Activated CD4-positive, alpha-beta T cell treated with anti-CD3 and anti-CD28 coated beads for 4 hours (primary cell): ENCODE data around the gene RACK1.
A peak's percentile ranks its signal among the peaks of the same experiment; 100 is the strongest.

Experiments
- DNase-seq, 2 donors: peaks; one replicate each; pipeline ENCODE4 v3.0.0-alpha.2; 2020

Gene RACK1

DNA sequence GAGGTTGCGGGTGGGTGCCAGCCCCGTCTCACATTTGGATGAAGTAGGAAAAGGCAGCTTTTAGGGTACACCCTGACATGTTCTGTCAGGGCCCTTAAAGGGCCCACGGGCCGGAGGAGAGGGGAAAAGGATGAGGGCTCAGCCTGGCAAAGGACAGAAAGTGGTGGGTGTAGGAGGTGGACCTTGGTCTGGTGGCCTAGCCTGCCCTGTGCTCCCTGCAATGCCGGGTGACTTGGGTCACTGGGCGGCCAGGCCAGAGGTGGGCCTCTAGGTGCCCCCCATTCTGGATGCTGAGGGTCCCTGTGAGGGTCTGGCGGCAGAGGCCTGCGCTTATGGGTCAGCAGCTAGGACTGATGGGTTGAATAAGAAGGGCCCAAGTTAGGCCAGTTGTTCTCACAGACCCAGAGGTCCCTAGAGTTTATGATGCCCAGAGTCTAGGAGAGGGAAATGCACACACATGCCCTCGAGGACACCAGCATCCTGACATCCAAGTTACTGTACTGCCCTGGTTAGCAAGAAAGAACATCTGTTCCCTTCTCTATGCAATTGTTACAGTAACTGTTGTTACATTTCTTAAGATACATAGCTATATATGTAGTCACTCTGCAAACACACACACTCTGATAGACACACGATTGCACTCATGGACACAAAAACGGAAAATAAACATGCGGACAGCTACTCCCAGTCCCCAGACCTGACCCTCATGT is 51.2 kb downstream of the RACK1 start:
- no peak for DNase-seq

DNA sequence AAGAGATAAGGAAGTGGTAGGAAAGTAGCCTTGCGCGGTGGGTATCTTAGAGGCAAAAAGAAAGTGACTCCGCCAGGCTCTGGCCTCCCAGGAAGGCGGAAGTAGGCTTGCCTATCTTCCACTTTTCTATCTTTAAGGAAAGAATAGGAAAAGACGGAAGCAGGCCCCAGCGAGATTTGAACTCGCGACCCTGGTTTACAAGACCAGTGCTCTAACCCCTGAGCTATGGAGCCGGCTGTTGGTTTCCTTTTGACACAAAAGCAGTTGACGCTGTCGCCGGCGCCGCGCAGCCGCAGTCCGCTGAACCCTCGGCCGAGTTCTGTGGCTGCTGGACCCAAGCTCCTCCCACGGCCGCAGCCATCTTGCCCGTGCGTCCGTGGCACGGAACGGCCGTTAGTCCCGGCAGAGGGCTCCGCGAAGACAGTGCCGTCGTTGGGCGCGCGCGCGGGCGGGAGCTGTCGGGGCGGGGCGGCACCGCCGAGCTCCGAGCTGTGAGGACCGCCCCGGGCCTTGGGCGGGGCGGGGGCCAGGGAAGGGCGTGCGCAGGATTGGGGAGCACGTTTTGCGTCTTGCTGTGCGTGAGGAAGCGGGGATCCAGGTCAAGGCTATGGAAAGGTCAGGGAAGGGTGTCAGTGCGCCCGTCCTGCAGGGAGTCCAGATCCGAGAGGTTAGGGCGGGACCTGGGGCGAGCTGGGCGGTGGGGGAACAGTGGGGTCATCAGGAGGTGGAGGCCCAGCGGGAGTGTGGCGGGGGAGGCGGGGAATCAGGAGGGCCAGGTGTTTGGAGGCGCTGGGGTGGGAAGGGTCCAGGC is 52.0 kb downstream of the RACK1 start:
- DNase-seq = peak; percentile 92 to 93

DNA sequence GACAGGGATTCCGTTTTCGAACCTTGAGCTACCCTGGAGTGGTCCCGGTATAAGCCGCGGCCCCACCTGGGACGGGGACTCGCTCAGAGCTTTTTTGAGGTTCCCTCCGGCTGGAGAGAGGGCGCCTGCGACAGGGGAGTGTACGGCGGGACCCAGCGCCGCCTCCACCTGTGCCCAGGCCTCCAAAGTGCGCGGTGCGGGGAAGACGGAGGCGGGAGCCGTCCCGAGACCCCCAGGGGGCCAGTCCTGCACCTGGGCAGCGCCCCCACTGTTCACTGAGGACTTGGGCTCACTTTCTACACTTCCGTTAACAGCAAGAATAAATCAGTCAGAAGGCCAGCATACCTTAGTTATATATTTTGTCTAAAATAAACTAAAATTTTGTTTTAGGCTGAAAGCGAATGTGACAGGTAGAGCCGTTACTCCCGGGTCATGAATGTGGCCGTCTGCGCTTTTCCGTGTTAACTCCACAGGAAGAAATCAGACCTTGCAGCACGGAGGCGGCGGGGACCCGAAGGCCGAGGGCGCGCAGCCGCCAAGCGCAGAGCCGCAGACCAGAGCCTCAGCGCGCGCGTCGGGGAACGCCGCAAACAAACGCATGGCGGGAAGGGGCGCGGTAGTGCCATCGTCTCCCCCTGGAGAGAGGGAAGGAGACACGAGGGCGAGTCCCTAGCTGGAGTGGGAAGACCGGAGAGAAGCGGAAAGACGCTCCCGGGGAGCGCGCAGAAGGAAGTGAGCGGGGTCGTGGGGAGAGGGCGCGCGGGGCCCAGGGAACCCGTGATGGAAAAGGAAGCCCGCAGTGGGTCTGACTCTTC is 52.8 kb downstream of the RACK1 start:
- DNase-seq = peak; percentile 36 to 48

DNA sequence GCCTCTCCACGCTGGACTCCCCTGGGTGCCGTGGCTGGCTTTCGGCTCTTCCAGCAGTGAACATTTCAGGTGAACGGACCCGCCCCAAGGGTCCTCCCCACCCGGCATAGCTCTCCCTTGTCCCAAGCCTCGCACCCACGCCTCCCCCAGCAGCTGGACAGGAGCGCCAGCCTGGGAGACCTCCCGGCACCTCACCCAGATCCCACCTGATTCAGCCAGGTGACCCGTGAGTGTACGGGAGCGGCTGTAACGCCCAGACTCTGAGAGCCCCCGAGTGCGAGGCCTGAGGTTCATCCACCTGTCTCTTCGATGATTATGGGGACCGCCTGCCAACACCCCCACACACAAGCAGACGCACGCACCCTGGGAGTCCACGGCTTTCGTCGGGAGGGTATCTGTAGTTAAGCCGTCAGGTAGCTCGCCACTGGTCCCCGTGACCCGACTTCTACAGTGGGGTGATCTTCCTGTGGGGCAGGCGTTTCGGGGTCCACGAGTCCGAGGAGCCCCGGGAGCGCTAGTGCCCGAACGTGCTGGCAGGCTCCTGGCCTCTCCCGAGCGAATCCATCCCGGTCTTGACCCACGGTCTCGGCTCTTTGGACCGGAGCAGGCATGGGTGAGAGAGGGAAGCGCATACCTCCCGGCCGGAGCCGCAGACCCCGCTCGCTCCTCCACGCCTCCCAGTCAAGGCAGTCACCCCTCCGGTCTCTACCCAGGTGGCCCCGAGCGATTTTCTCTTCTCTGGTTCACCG is 53.6 kb downstream of the RACK1 start:
- DNase-seq = peak; percentile 47 to 62

DNA sequence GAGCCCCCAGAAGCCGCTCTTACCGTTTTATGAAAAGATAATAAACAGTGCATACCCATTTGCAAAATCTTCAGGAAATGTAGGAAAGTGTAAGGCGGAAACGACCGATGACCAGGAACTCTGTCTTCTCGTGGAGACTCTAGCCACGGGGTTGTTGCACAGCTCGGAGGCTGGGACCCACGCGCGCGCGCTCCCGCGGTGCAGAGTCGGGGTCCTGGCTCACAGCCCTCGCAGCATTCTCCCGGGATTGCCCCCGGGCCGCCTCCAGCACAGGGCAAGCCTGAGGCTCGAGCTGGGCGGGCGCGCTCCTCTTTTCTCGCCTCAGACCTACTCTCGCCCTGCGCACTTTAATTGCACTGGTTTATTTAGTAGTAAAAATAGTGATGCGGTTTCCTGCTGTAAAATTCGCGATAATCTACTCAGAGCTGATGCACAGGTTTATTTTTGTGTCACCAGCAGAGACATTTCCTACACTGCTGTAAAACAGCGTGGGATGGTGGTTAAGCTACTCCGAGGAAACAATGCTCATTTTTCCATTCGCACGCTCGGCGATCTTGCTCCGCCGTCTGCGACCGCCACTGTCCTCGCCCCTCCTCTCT is 54.2 kb downstream of the RACK1 start:
- peak; percentile 68 to 70 for DNase-seq

DNA sequence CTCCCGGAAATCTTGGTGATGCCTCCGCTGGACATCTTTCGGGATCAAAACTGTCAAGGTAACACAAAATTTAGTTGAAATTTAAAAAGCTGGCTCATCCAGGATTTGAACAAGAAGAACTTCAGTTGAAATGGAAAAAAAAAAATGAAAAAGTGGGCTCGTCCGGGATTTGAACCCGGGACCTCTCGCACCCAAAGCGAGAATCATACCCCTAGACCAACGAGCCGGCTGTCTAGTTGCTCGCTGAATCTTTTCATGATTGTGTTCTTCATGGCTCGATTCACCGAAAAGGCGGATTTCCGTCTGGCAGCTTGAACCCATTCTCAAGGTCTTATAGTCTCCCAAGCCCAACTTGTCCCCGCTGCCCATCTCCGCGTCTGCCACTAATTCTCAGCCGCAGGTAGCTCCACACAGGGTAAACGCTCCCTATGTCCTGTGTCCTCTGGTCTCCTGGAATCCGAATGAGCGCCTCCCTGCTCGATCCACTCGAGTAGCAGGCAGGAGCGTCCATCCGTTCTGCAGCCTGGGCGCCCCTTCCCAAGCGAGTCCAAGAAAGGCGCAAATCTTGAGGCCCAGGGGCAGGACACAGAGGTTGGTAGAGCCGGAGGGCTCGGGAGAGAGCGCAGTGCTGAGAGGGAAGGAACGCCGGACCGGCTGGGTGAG is 54.9 kb downstream of the RACK1 start:
- DNase-seq = peak; percentile 67 to 75

DNA sequence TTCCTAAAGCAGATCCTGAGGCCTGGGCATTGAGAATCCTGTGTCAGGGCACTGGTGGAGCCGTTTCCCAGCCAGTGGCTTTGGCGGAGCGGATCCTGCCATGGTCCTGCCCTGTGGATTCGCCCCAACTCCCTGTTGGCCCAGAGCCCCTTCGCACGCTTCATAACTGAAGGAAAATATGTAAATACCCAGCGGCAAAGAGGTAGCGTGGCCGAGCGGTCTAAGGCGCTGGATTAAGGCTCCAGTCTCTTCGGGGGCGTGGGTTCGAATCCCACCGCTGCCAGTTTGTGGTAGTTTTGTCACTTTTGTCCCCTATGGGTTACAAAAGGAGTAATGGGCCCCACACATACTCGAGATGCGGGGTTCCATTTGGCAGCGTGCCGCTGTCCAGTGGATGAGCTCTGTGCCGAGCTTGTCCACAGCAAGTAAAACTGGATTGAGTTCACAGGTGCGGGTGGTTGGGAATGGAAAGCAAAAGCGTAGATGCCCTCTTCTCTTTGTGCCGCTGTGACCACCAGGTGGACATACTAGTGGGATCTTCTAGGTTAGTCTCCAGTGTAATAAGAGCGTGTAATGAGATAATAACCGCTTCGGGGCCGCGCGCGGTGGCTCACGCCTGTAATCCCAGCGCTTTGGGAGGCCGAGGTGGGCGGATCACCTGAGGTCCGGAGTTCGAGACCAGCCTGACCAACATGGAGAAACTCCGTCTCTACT is 56.0 kb downstream of the RACK1 start:
- peak; percentile 24 to 39 for DNase-seq

DNA sequence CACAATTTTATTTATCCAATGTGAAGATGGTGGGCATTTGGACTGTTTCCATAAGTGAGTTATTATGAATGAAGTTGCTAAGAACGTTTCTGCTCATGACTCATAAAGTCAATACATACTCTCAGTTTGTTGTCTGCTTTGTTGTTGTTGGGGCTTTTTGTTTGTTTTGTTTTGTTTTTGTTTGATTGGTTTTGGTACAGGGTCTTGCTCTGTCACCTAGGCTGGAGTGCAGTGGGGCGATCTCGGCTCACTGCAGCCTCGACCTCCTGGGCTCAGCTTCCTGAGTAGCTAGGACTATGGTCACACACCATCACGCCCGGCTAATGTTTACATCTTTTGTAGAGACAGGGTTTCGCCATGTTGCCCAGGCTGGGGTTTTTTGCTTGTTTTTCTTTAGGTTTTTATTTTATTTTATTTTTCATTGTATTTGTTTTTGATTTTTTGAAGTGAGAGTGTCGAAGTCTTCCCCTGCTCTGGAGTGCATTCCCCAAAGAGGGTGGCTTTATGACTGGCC is 56.7 kb downstream of the RACK1 start:
- DNase-seq = no peak
